ENCODE results near the gene FURIN.
"Not testable (repeated sequence)": the region's sequence is repeated elsewhere in the genome, so short reads cannot be mapped to it uniquely, and the experiment has no call there.

The FURIN gene

GRCh38 chr15:90902840-90903732 is 34.7 kb downstream of the FURIN start, which contains the start of gene MAN2A2:
MAN2A2 (plus strand) TSS chr15:90903302; CDS start chr15:90904208, 906 bp downstream.
- Histone ChIP-seq H3K9me3 (ENCODE audit: control insufficient read depth, insufficient read depth, low read length) (no peaks in the 10 kb centered on the region), H3K4me3 (ENCODE audit: low read depth, low read length) (peak within 1 kb of the TSS; percentile 70), H3K36me3 (ENCODE audit: control insufficient read depth, insufficient read depth, low read length) (peaks cover 4% of the 10 kb centered on the region), H3K9ac (ENCODE audit: low read depth, low read length) (peak within 1 kb of the TSS; percentile 37), H3K4me1 (ENCODE audit: control insufficient read depth, insufficient read depth, low read length) (peaks cover 4% of the 10 kb centered on the region), H3K27me3 (ENCODE audit: control insufficient read depth, insufficient read depth, low read length) (peaks cover 13% of the 10 kb centered on the region)

GRCh38 chr15:90903733-90904536 is 35.5 kb downstream of the FURIN start:
- H3K4me3 ChIP-seq (ENCODE audit: low read depth, low read length), result peak overlapping the region; percentile 68
- H3K4me1 ChIP-seq (ENCODE audit: control insufficient read depth, insufficient read depth, low read length), result peaks cover 4% of the 10 kb centered on the region
- no peaks in the 10 kb centered on the region for H3K9me3 ChIP-seq (ENCODE audit: control insufficient read depth, insufficient read depth, low read length)
- H3K27me3 ChIP-seq (ENCODE audit: control insufficient read depth, insufficient read depth, low read length), result peaks cover 13% of the 10 kb centered on the region
- no peak overlapping the region for H3K9ac ChIP-seq (ENCODE audit: low read depth, low read length)
- H3K36me3 ChIP-seq (ENCODE audit: control insufficient read depth, insufficient read depth, low read length), result peaks cover 4% of the 10 kb centered on the region

- Histone ChIP-seq H3K4me1 (ENCODE audit: control insufficient read depth, insufficient read depth, low read length) (peaks cover 4% of the 10 kb centered on the region), H3K36me3 (ENCODE audit: control insufficient read depth, insufficient read depth, low read length) (peaks cover 4% of the 10 kb centered on the region), H3K9me3 (ENCODE audit: control insufficient read depth, insufficient read depth, low read length) (no peaks in the 10 kb centered on the region), H3K4me3 (ENCODE audit: low read depth, low read length) (no peak overlapping the region), H3K9ac (ENCODE audit: low read depth, low read length) (no peak overlapping the region), H3K27me3 (ENCODE audit: control insufficient read depth, insufficient read depth, low read length) (peaks cover 10% of the 10 kb centered on the region)
These were observed 36.4 kb downstream of the FURIN start for GRCh38 chr15:90904746-90905145.

- H3K9me3 ChIP-seq (ENCODE audit: control insufficient read depth, insufficient read depth, low read length), result no peaks in the 10 kb centered on the region
- H3K4me1 ChIP-seq (ENCODE audit: control insufficient read depth, insufficient read depth, low read length), result peaks cover 4% of the 10 kb centered on the region
- no peak overlapping the region for H3K9ac ChIP-seq (ENCODE audit: low read depth, low read length)
- peaks cover 4% of the 10 kb centered on the region for H3K36me3 ChIP-seq (ENCODE audit: control insufficient read depth, insufficient read depth, low read length)
- H3K4me3 ChIP-seq (ENCODE audit: low read depth, low read length), result no peak overlapping the region
- peaks cover 10% of the 10 kb centered on the region for H3K27me3 ChIP-seq (ENCODE audit: control insufficient read depth, insufficient read depth, low read length)
These were observed 37.2 kb downstream of the FURIN start for GRCh38 chr15:90905306-90906180.

- Histone ChIP-seq H3K4me3 (ENCODE audit: low read depth, low read length) (no peak overlapping the region), H3K36me3 (ENCODE audit: control insufficient read depth, insufficient read depth, low read length) (peaks cover 8% of the 10 kb centered on the region), H3K27me3 (ENCODE audit: control insufficient read depth, insufficient read depth, low read length) (peaks cover 10% of the 10 kb centered on the region), H3K4me1 (ENCODE audit: control insufficient read depth, insufficient read depth, low read length) (peaks cover 4% of the 10 kb centered on the region), H3K9me3 (ENCODE audit: control insufficient read depth, insufficient read depth, low read length) (no peaks in the 10 kb centered on the region), H3K9ac (ENCODE audit: low read depth, low read length) (no peak overlapping the region)
These were observed 37.9 kb downstream of the FURIN start for GRCh38 chr15:90906181-90906849.

GRCh38 chr15:90907051-90907660 is 38.8 kb downstream of the FURIN start:
- Histone ChIP-seq H3K4me3 (ENCODE audit: low read depth, low read length) (no peak overlapping the region), H3K9ac (ENCODE audit: low read depth, low read length) (no peak overlapping the region), H3K9me3 (ENCODE audit: control insufficient read depth, insufficient read depth, low read length) (no peaks in the 10 kb centered on the region), H3K4me1 (ENCODE audit: control insufficient read depth, insufficient read depth, low read length) (peaks cover 4% of the 10 kb centered on the region), H3K27me3 (ENCODE audit: control insufficient read depth, insufficient read depth, low read length) (peaks cover 10% of the 10 kb centered on the region), H3K36me3 (ENCODE audit: control insufficient read depth, insufficient read depth, low read length) (peaks cover 9% of the 10 kb centered on the region)

- Histone ChIP-seq H3K4me1 (ENCODE audit: control insufficient read depth, insufficient read depth, low read length) (peaks cover 4% of the 10 kb centered on the region), H3K9ac (ENCODE audit: low read depth, low read length) (no peak overlapping the region), H3K27me3 (ENCODE audit: control insufficient read depth, insufficient read depth, low read length) (peaks cover 10% of the 10 kb centered on the region), H3K9me3 (ENCODE audit: control insufficient read depth, insufficient read depth, low read length) (no peaks in the 10 kb centered on the region), H3K36me3 (ENCODE audit: control insufficient read depth, insufficient read depth, low read length) (peaks cover 9% of the 10 kb centered on the region), H3K4me3 (ENCODE audit: low read depth, low read length) (no peak overlapping the region)
These were observed 39.6 kb downstream of the FURIN start for GRCh38 chr15:90907838-90908507.

GRCh38 chr15:90909449-90909848 is 41.1 kb downstream of the FURIN start:
- not testable (repeated sequence) for H3K4me1 ChIP-seq (ENCODE audit: control insufficient read depth, insufficient read depth, low read length); H3K36me3 ChIP-seq (ENCODE audit: control insufficient read depth, insufficient read depth, low read length)

GRCh38 chr15:90909976-90910375 is 41.6 kb downstream of the FURIN start:
- Histone ChIP-seq H3K36me3 (ENCODE audit: control insufficient read depth, insufficient read depth, low read length) (peaks cover 9% of the 10 kb centered on the region), H3K4me1 (ENCODE audit: control insufficient read depth, insufficient read depth, low read length) (no peaks in the 10 kb centered on the region), H3K9me3 (ENCODE audit: control insufficient read depth, insufficient read depth, low read length) (no peaks in the 10 kb centered on the region), H3K27me3 (ENCODE audit: control insufficient read depth, insufficient read depth, low read length) (peaks cover under 1% of the 10 kb centered on the region), H3K9ac (ENCODE audit: low read depth, low read length) (no peak overlapping the region), H3K4me3 (ENCODE audit: low read depth, low read length) (no peak overlapping the region)

More at GRCh38 chr15:90909449-90909848, 41.1 kb downstream of the FURIN start:
- not testable (repeated sequence) for H3K27me3 ChIP-seq (ENCODE audit: control insufficient read depth, insufficient read depth, low read length); H3K9ac ChIP-seq (ENCODE audit: low read depth, low read length); H3K4me3 ChIP-seq (ENCODE audit: low read depth, low read length); H3K9me3 ChIP-seq (ENCODE audit: control insufficient read depth, insufficient read depth, low read length)
